ENCODE results near the gene CD19. TPM values are rescaled to one million over a fixed set of nuclear protein-coding genes. Genes with fewer than 3 reads are reported as not detected.

Gene CD19
- total and polyA plus RNA-seq, 9 donors, result 0.40 to 2.5 (median 1.1) TPM; not detected in 1

DNA sequence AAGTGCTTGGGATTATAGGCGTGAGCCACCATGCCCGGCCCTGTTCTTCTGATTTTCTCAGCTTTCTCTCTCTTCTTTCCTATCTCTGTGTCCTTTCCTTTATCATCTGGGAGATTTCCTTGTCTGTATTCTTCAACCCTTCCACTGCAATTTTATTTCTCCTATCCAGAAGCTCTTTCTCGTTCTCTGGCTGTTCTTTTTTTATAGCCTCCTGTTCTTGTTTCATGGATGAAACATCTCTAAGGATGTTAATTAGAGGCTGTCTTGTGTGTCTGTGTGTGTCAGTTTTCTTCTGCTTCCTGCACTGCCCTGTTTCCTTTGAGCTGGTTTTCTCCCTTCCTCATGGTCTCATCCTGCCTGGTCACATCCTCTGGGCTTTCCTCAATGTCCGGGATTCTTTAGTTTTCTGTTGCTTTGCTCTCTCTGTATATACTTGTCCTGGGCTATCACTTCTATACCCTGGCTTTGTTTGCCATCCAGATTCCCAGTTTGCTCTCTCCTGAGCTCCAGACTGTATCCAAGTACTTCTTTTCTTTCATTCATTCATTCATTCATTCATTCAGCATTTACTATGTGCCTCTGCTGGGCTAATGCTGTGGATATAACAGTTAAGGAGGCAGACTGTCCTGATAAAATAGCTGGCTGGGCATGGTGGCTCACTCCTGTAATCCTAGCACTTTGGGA lies 55.5 kb downstream of the CD19 start:
- no peak overlapping the region for H3K27ac ChIP-seq
- no peak for DNase-seq
- no peak for TF ChIP-seq EP300 (IDR thresholded peaks at IDR 0.05)
- no peak for TF ChIP-seq POLR2A (IDR thresholded peaks at IDR 0.05)
- TF ChIP-seq, protein P1, sequence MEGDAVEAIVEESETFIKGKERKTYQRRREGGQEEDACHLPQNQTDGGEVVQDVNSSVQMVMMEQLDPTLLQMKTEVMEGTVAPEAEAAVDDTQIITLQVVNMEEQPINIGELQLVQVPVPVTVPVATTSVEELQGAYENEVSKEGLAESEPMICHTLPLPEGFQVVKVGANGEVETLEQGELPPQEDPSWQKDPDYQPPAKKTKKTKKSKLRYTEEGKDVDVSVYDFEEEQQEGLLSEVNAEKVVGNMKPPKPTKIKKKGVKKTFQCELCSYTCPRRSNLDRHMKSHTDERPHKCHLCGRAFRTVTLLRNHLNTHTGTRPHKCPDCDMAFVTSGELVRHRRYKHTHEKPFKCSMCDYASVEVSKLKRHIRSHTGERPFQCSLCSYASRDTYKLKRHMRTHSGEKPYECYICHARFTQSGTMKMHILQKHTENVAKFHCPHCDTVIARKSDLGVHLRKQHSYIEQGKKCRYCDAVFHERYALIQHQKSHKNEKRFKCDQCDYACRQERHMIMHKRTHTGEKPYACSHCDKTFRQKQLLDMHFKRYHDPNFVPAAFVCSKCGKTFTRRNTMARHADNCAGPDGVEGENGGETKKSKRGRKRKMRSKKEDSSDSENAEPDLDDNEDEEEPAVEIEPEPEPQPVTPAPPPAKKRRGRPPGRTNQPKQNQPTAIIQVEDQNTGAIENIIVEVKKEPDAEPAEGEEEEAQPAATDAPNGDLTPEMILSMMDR (IDR thresholded peaks at IDR 0.05), result no peak
- no peaks in the 10 kb centered on the region for H3K27me3 ChIP-seq
- intact Hi-C loops (cut with DNase I), result loop anchor here in 1 of 4 donors (10.0 kb wide), 1 partner anchor 747 kb away; no protein-coding TSS in a partner anchor
- no peaks in the 10 kb centered on the region for H3K36me3 ChIP-seq
- peaks cover 3% of the 10 kb centered on the region for H3K4me1 ChIP-seq (ENCODE audit: insufficient read depth)
- H3K4me3 ChIP-seq, result no peak overlapping the region
- no peaks in the 10 kb centered on the region for H3K9me3 ChIP-seq
- 96 to 99% (median 99%) methylated on average over 4 of the region's 4 CpGs for WGBS, 3 donors

Other genes with a start within 250 kb of the CD19 start
- gene EIF3C, start 220.5 kb upstream of the CD19 start, total RNA-seq, result 100 to 1,000 TPM; 163 to 760 (median 544) TPM
- 1,000 to 10,000 TPM in 1 of 2 donors, 100 to 1,000 TPM in 1; 357 to 1,101 TPM for gene EIF3C, start 220.5 kb upstream of the CD19 start, polyA plus RNA-seq
- 1 to 10 TPM in 6 of 7 donors, under 1 TPM in 1; 0.75 to 3.4 (median 2.8) TPM for gene NPIPB9, start 180.2 kb upstream of the CD19 start, total RNA-seq
- 1 to 10 TPM in 1 of 2 donors, under 1 TPM in 1; 0.63 to 1.9 TPM for gene NPIPB9, start 180.2 kb upstream of the CD19 start, polyA plus RNA-seq
- gene ATXN2L, start 109.0 kb upstream of the CD19 start, total RNA-seq, result 100 to 1,000 TPM in 2 of 7 donors, 10 to 100 TPM in 5; 36.2 to 143 (median 84.8) TPM
- gene ATXN2L, start 109.0 kb upstream of the CD19 start, polyA plus RNA-seq, result 10 to 100 TPM; 45.5 to 84.6 TPM
- 100 to 1,000 TPM in 4 of 7 donors, 10 to 100 TPM in 3; 75.7 to 123 (median 105) TPM for gene TUFM, start 85.6 kb upstream of the CD19 start, total RNA-seq
- 100 to 1,000 TPM; 106 to 117 TPM for gene TUFM, start 85.6 kb upstream of the CD19 start, polyA plus RNA-seq
- gene SH2B1, start 68.1 kb upstream of the CD19 start, total RNA-seq, result 10 to 100 TPM; 30.8 to 76.9 (median 60.0) TPM
- 10 to 100 TPM in 1 of 2 donors, 1 to 10 TPM in 1; 7.6 to 67.5 TPM for gene SH2B1, start 68.1 kb upstream of the CD19 start, polyA plus RNA-seq
- gene ATP2A1, start 53.5 kb upstream of the CD19 start, total RNA-seq, result 1 to 10 TPM in 2 of 7 donors, under 1 TPM in 5; 0.15 to 2.5 (median 0.41) TPM
- gene ATP2A1, start 53.5 kb upstream of the CD19 start, polyA plus RNA-seq, result under 1 TPM; 0.53 to 0.90 TPM
- 10 to 100 TPM in 5 of 7 donors, 1 to 10 TPM in 2; 5.1 to 13.9 (median 11.3) TPM for gene RABEP2, start 6.7 kb upstream of the CD19 start, total RNA-seq
- gene RABEP2, start 6.7 kb upstream of the CD19 start, polyA plus RNA-seq, result 10 to 100 TPM in 1 of 2 donors, under 1 TPM in 1; 0.32 to 14.8 TPM
- 10 to 100 TPM; 18.8 to 29.2 (median 23.3) TPM for gene NFATC2IP, start 19.0 kb downstream of the CD19 start, total RNA-seq
- gene NFATC2IP, start 19.0 kb downstream of the CD19 start, polyA plus RNA-seq, result 10 to 100 TPM; 17.9 to 31.5 TPM
- gene SPNS1, start 42.8 kb downstream of the CD19 start, total RNA-seq, result 10 to 100 TPM; 10.1 to 25.5 (median 17.4) TPM
- gene SPNS1, start 42.8 kb downstream of the CD19 start, polyA plus RNA-seq, result 10 to 100 TPM in 1 of 2 donors, 1 to 10 TPM in 1; 4.5 to 23.7 TPM
- gene LAT, start 53.1 kb downstream of the CD19 start, total RNA-seq, result 1 to 10 TPM; 2.6 to 6.0 (median 4.6) TPM
- gene LAT, start 53.1 kb downstream of the CD19 start, polyA plus RNA-seq, result 1 to 10 TPM; 1.0 to 4.8 TPM